Progenitor cell of endocrine pancreas (in vitro differentiated cells): ENCODE measurements around the gene RAB36. TPM values are rescaled to one million over a fixed set of nuclear protein-coding genes. Genes with fewer than 3 reads are reported as not detected.

Experiments
- DNase-seq: peaks from one replicate; pipeline ENCODE4 v3.0.0; 2021; ENCODE audit warnings: low spot score; ENCODE audit not compliant: unreplicated experiment
- H3K27ac Mint-ChIP-seq: 2 replicates; pipeline ENCODE4 v1.8.0; 2021; ENCODE audit warnings: mild to moderate bottlenecking, moderate library complexity, mixed read lengths
- H3K27me3 Mint-ChIP-seq: 2 replicates; pipeline ENCODE4 v1.8.0; 2021; ENCODE audit warnings: mixed read lengths
- H3K36me3 Mint-ChIP-seq: 2 replicates; pipeline ENCODE4 v1.8.0; 2022; ENCODE audit warnings: mixed read lengths; ENCODE audit not compliant: insufficient read depth
- H3K4me1 Mint-ChIP-seq: 2 replicates; pipeline ENCODE4 v1.8.0; 2021; ENCODE audit warnings: low read depth, mixed read lengths
- H3K4me3 Mint-ChIP-seq: 2 replicates; pipeline ENCODE4 v1.8.0; 2021; ENCODE audit warnings: low read depth, mild to moderate bottlenecking, moderate library complexity, mixed read lengths
- H3K9me3 Mint-ChIP-seq: 2 replicates; pipeline ENCODE4 v1.8.0; 2021; ENCODE audit warnings: low read depth, mixed read lengths
- total RNA-seq: library from RNA; stranded (reverse); gene quantifications from 2 replicates; pipeline ENCODE4 v1.2.1, GENCODE V29; 2021
- TF ChIP-seq, protein P1 (sequence below): fragments of 200-600 bp; sonication (generic); IDR thresholded peaks from one replicate; pipeline ENCODE4 v1.5.0; 2021; ENCODE audit warnings: antibody characterized with exemption, mild to moderate bottlenecking; ENCODE audit not compliant: unreplicated experiment

RAB36 gene
- total RNA-seq, 1 donor from 2014 or later: 10.3 TPM

DNA sequence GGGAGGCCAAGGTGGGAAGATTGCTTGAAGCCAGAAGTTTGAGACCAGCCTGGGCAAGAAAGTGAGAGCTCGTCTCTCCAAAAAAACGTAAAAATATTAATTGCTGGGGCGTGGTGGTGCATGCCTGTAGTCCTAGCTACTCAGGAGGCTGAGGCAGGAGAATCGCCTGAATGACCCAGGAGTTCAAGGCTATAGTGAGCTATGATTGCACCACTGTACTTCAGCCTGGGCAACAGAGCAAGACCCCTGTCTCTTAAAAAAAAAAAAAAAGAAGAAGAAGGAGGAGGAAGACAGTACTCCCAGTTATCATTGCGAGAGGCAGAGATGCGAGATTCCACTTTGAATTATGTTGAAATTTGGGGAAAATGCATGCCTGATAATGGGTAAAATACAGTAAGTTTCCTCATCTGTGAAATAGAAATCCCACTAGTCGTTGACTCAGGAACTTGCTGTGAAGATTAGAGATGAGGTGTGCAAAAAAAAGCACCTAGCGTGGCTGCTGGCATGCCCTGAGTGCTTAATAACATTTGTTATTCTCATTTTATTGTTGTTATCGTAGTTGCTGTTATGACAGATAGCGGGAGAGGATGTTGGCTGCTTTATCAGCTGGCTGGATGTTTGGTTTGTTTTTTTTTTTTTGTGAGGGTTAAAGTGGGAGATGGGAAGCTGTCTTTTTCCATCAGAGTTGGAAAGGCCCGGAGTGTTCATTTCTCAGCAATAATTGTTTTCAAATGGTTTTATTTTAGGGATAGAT, 68.5 kb downstream of the RAB36 start:
- DNase-seq: no peak
- TF ChIP-seq, protein P1, sequence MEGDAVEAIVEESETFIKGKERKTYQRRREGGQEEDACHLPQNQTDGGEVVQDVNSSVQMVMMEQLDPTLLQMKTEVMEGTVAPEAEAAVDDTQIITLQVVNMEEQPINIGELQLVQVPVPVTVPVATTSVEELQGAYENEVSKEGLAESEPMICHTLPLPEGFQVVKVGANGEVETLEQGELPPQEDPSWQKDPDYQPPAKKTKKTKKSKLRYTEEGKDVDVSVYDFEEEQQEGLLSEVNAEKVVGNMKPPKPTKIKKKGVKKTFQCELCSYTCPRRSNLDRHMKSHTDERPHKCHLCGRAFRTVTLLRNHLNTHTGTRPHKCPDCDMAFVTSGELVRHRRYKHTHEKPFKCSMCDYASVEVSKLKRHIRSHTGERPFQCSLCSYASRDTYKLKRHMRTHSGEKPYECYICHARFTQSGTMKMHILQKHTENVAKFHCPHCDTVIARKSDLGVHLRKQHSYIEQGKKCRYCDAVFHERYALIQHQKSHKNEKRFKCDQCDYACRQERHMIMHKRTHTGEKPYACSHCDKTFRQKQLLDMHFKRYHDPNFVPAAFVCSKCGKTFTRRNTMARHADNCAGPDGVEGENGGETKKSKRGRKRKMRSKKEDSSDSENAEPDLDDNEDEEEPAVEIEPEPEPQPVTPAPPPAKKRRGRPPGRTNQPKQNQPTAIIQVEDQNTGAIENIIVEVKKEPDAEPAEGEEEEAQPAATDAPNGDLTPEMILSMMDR: no peak
- H3K36me3 Mint-ChIP-seq: peaks cover 1% of the 10 kb centered on the region
- H3K4me1 Mint-ChIP-seq: peaks cover 40% of the 10 kb centered on the region
- H3K4me3 Mint-ChIP-seq: no peak overlapping the region
- no peak overlapping the region for H3K27ac Mint-ChIP-seq
- H3K9me3 Mint-ChIP-seq: no peaks in the 10 kb centered on the region
- H3K27me3 Mint-ChIP-seq: no peaks in the 10 kb centered on the region

Other genes with a start within 250 kb of the RAB36 start
- gene GNAZ, start 75.0 kb upstream of the RAB36 start, total RNA-seq: 16.3 and 19.2 TPM in 2 replicates
- 2.4 and 3.6 TPM in 2 replicates for gene RSPH14, start 3.5 kb upstream of the RAB36 start, total RNA-seq
- gene BCR, start 35.0 kb downstream of the RAB36 start, total RNA-seq: 102 and 106 TPM in 2 replicates